H1 (cell line): ENCODE results near the gene COMMD7. TPM values are rescaled to one million over a fixed set of nuclear protein-coding genes. Genes with fewer than 3 reads are reported as not detected.
A peak's percentile ranks its signal among the peaks of the same experiment; 100 is the strongest.

Experiments
- CTCF ChIA-PET: fragments of 300-600 bp; sonication (Branson Sonifier 250); formaldehyde crosslinking; loops from one replicate; lab custom pipeline; 2021; ENCODE audit not compliant: partially characterized antibody; lab: Charles Lee
- POLR2A ChIA-PET: fragments of 300-600 bp; sonication (Branson Sonifier 250); formaldehyde crosslinking; loops from one replicate; lab custom pipeline; 2021; ENCODE audit warnings: inconsistent platforms; ENCODE audit not compliant: partially characterized antibody; lab: Charles Lee
- DNase-seq, 2 experiments: peaks; one replicate each; pipeline versions ENCODE4 v3.0.0 to v3.0.0-alpha.2; 2010 to 2022; ENCODE audit warnings: low spot score in 2 of 2, low read depth in 1 of 2, mixed read lengths in 1 of 2
- FAIRE-seq: peaks from 2 replicates; lab custom pipeline; 2011; peaks lifted over from hg19 to GRCh38; lab: Jason Lieb, UNC
- H2AFZ ChIP-seq: 2 replicates; pipeline ENCODE4 v1.8.1; 2012; ENCODE audit warnings: low read length, inconsistent platforms
- H2AK5ac ChIP-seq: 2 replicates; pipeline ENCODE4 v1.6.1; 2013; ENCODE audit warnings: low read depth, low read length
- H2BK120ac ChIP-seq: replicated peaks from 2 replicates; pipeline ENCODE3; 2013; ENCODE audit warnings: low read depth, low read length, inconsistent platforms
- H2BK12ac ChIP-seq: 2 replicates; pipeline ENCODE4 v1.6.1; 2013; ENCODE audit warnings: low read depth, low read length
- H2BK15ac ChIP-seq: 2 replicates; pipeline ENCODE4 v1.6.1; 2013; ENCODE audit warnings: low read length
- H2BK20ac ChIP-seq: 2 replicates; pipeline ENCODE4 v1.6.1; 2013; ENCODE audit warnings: low read length
- H2BK5ac ChIP-seq: 2 replicates; pipeline ENCODE4 v1.6.1; 2013; ENCODE audit warnings: low read depth, low read length
- H3K14ac ChIP-seq: 2 replicates; pipeline ENCODE4 v1.6.1; 2013; ENCODE audit warnings: inconsistent platforms; ENCODE audit not compliant: insufficient read length
- H3K18ac ChIP-seq: 2 replicates; pipeline ENCODE4 v1.6.1; 2013; ENCODE audit warnings: low read length; ENCODE audit errors: extremely low read depth
- H3K23ac ChIP-seq: 2 replicates; pipeline ENCODE4 v1.6.1; 2013; ENCODE audit warnings: inconsistent platforms; ENCODE audit not compliant: insufficient read length
- H3K23me2 ChIP-seq: 2 replicates; pipeline ENCODE4 v1.6.1; 2013; ENCODE audit warnings: low read depth, low read length
- H3K27ac ChIP-seq: 2 replicates; pipeline ENCODE4 v1.6.1; 2011; ENCODE audit warnings: low read depth, low read length, inconsistent platforms
- H3K27me3 ChIP-seq, 4 experiments: replicated peaks in 1 of 4; 1 replicate in 1 of 4; 2 replicates in 3 of 4; pipeline versions ENCODE4 v1.6.1 to v1.8.1; 2011 to 2013; ENCODE audit warnings: low read length in 3 of 4, mild to moderate bottlenecking in 3 of 4, inconsistent platforms in 2 of 4, mixed read lengths in 2 of 4, moderate library complexity in 1 of 4; ENCODE audit not compliant: control insufficient read depth in 3 of 4, insufficient read depth in 3 of 4; ENCODE audit errors: extremely low read depth in 1 of 4
- H3K36me3 ChIP-seq, 4 experiments: 2 replicates each; pipeline versions ENCODE4 v1.6.1 to v1.8.1; 2011 to 2013; ENCODE audit warnings: mild to moderate bottlenecking in 4 of 4, low read length in 3 of 4, moderate library complexity in 2 of 4, control low read depth in 1 of 4, inconsistent platforms in 1 of 4; ENCODE audit not compliant: insufficient read depth in 4 of 4, control insufficient read depth in 2 of 4
- H3K4ac ChIP-seq: replicated peaks from 2 replicates; pipeline ENCODE3; 2013; ENCODE audit warnings: low read length, low read depth, mixed read lengths, inconsistent platforms; ENCODE audit not compliant: insufficient read length
- H3K4me1 ChIP-seq, 4 experiments: replicated peaks in 1 of 4; 1 replicate in 1 of 4; 2 replicates in 3 of 4; pipeline versions ENCODE4 v1.6.1 to v1.8.1; 2011 to 2013; ENCODE audit warnings: low read length in 3 of 4, inconsistent platforms in 2 of 4, mixed read lengths in 1 of 4; ENCODE audit not compliant: insufficient read depth in 4 of 4, control insufficient read depth in 3 of 4
- H3K4me2 ChIP-seq, 2 experiments: 2 replicates each; pipeline versions ENCODE4 v1.6.1 to v1.8.1; 2011 to 2013; ENCODE audit warnings: low read depth in 2 of 2, low read length in 2 of 2, control low read depth in 1 of 2, inconsistent platforms in 1 of 2, mild to moderate bottlenecking in 1 of 2; ENCODE audit not compliant: insufficient read depth in 1 of 2
- H3K4me3 ChIP-seq, 4 experiments: fragments of 200-600, 300-600 bp in 1 of 4; sonication (generic), shearing (Covaris generic), sonication (Bioruptor Twin) in 1 of 4; 2 replicates each; pipeline versions ENCODE4 v1.5.1 to v1.8.1; 2011 to 2016; ENCODE audit warnings: low read length in 4 of 4, low read depth in 3 of 4, control low read depth in 2 of 4, inconsistent platforms in 2 of 4, mild to moderate bottlenecking in 2 of 4, mixed read lengths in 1 of 4, moderate library complexity in 1 of 4; ENCODE audit not compliant: insufficient read depth in 2 of 4; ENCODE audit errors: extremely low read depth in 1 of 4
- H3K56ac ChIP-seq: replicated peaks from 2 replicates; pipeline ENCODE3; 2013; ENCODE audit warnings: low read depth, mild to moderate bottlenecking, mixed read lengths, low read length, inconsistent platforms; ENCODE audit not compliant: insufficient read length
- H3K79me1 ChIP-seq: 2 replicates; pipeline ENCODE4 v1.6.1; 2013; ENCODE audit warnings: low read depth, low read length, control low read depth
- H3K79me2 ChIP-seq, 2 experiments: 2 replicates each; pipeline versions ENCODE4 v1.6.1 to v1.8.1; 2012 to 2013; ENCODE audit warnings: low read length in 2 of 2, mild to moderate bottlenecking in 2 of 2, inconsistent platforms in 1 of 2; ENCODE audit not compliant: insufficient read depth in 2 of 2, control insufficient read depth in 1 of 2
- H3K9ac ChIP-seq, 4 experiments: replicated peaks in 1 of 4; 1 replicate in 1 of 4; 2 replicates in 3 of 4; pipeline versions ENCODE4 v1.6.1 to v1.8.1; 2011 to 2013; ENCODE audit warnings: low read depth in 3 of 4, low read length in 3 of 4, control low read depth in 2 of 4, mild to moderate bottlenecking in 2 of 4, moderate library complexity in 2 of 4, inconsistent platforms in 1 of 4; ENCODE audit errors: extremely low read depth in 1 of 4
- H3K9me3 ChIP-seq, 2 experiments: 2 replicates each; pipeline versions ENCODE4 v1.6.1 to v1.8.1; 2012 to 2013; ENCODE audit warnings: mild to moderate bottlenecking in 2 of 2, moderate library complexity in 2 of 2, control low read depth in 1 of 2, inconsistent platforms in 1 of 2, low read depth in 1 of 2, low read length in 1 of 2, mixed read lengths in 1 of 2; ENCODE audit not compliant: insufficient read depth in 2 of 2
- H4K20me1 ChIP-seq, 2 experiments: replicated peaks in 1 of 2; 2 replicates each; pipeline versions ENCODE3 to v1.8.1; 2011 to 2013; ENCODE audit warnings: inconsistent platforms in 2 of 2, low read length in 2 of 2, mild to moderate bottlenecking in 1 of 2; ENCODE audit not compliant: insufficient read depth in 2 of 2, control insufficient read depth in 1 of 2
- H4K5ac ChIP-seq: 2 replicates; pipeline ENCODE4 v1.6.1; 2013; ENCODE audit warnings: low read length, low read depth, mixed read lengths, inconsistent platforms; ENCODE audit not compliant: insufficient read length
- H4K8ac ChIP-seq: 2 replicates; pipeline ENCODE4 v1.8.0; 2013; ENCODE audit warnings: mild to moderate bottlenecking, moderate library complexity, low read length, inconsistent platforms; ENCODE audit not compliant: insufficient read depth; ENCODE audit errors: extremely low read depth
- H4K91ac ChIP-seq: replicated peaks from 2 replicates; pipeline ENCODE3; 2013; ENCODE audit warnings: low read length, mixed read lengths, inconsistent platforms; ENCODE audit not compliant: insufficient read length
- BRCA1 ChIP-seq: IDR thresholded peaks from 2 replicates; pipeline ENCODE4 v1.6.1; 2012; ENCODE audit warnings: low read depth, low read length, improper control_type of control experiment
- CHD2 ChIP-seq: IDR thresholded peaks from 2 replicates; pipeline ENCODE4 v1.6.1; 2012; ENCODE audit warnings: low read length, improper control_type of control experiment
- E2F6 ChIP-seq: IDR thresholded peaks from 2 replicates; pipeline ENCODE4 v1.6.1; 2012; ENCODE audit warnings: inconsistent platforms
- HDAC6 ChIP-seq: IDR thresholded peaks from one replicate; pipeline ENCODE4 v1.7.1; 2012; ENCODE audit warnings: low read depth, mild to moderate bottlenecking, inconsistent platforms, low read length, moderate library complexity
- KDM4A ChIP-seq: IDR thresholded peaks from one replicate; pipeline ENCODE4 v1.7.1; 2012; ENCODE audit warnings: low read depth, mild to moderate bottlenecking, moderate library complexity, low read length, inconsistent platforms; ENCODE audit not compliant: severe bottlenecking
- NRF1 ChIP-seq: IDR thresholded peaks from 2 replicates; pipeline ENCODE4 v1.6.1; 2011; ENCODE audit warnings: mild to moderate bottlenecking, low read depth, low read length, improper control_type of control experiment
- POLR2A ChIP-seq, 2 experiments: IDR thresholded peaks; 1 replicate in 1 of 2; 2 replicates in 1 of 2; pipeline ENCODE4 v1.6.1; 2011; ENCODE audit warnings: low read depth in 2 of 2, low read length in 2 of 2, mild to moderate bottlenecking in 2 of 2; ENCODE audit errors: control extremely low read depth in 1 of 2
- SP2 ChIP-seq: IDR thresholded peaks from 2 replicates; pipeline ENCODE4 v1.6.1; 2012; ENCODE audit warnings: mild to moderate bottlenecking, low read length, inconsistent platforms
- SRF ChIP-seq: IDR thresholded peaks from 2 replicates; pipeline ENCODE4 v1.6.1; 2011; ENCODE audit warnings: mild to moderate bottlenecking, low read depth, low read length, moderate library complexity
- WGBS, 2 experiments: shearing (Covaris generic) in 1 of 2; methylation state at CpG; one replicate each; pipeline versions ENCODE4 v1.1.6 to v1.1.7; 2013 to 2015; ENCODE audit warnings: low lambda C conversion rate in 2 of 2, mixed read lengths in 2 of 2, inconsistent platforms in 1 of 2, low coverage in 1 of 2, missing lambda C conversion rate in 1 of 2; ENCODE audit not compliant: insufficient replicate concordance in 2 of 2, insufficient coverage in 1 of 2, insufficient read length in 1 of 2; ENCODE audit errors: extremely low coverage in 1 of 2, missing lambda C conversion rate in 1 of 2; 5-methylcytosine and 5-hydroxymethylcytosine counted together
- polyA plus RNA-seq, 7 experiments: library from polyadenylated mRNA; depleted of rRNA in 3 of 7; stranded (reverse) in 5 of 7; unstranded in 2 of 7; fragments of >200 nt in 5 of 7; fragments of 200-250 nt in 2 of 7; gene quantifications; 1 replicate in 5 of 7; 2 replicates in 1 of 7; 4 replicates in 1 of 7; pipeline versions ENCODE4 v1.2.1 to v1.2.3, GENCODE V29; 2011 to 2013; ENCODE audit warnings: missing spikeins in 2 of 7, mixed read lengths in 2 of 7
- total RNA-seq: library from RNA; stranded (reverse); fragmentation: NEBNext Ultra II Directional; extraction: Animal tissue kit (Norgen Biotek cat#: 25700); gene quantifications from 2 replicates; pipeline ENCODE4 v1.2.1, GENCODE V29; 2021

COMMD7 gene
- total and polyA plus RNA-seq, 2 of the 8 experiments (the other 6 are each of a cell fraction or from before 2014, with no cell fraction given): 39.4 to 48.9 TPM

GRCh38 chr20:32777177-32777956 lies 34.1 kb upstream of the COMMD7 start:
- FAIRE-seq (no peak), DNase-seq (no peak)
- TF ChIP-seq E2F6: no peak
- TF ChIP-seq BRCA1: no peak
- no peak for TF ChIP-seq HDAC6
- no peak for TF ChIP-seq SRF
- no peak for TF ChIP-seq SP2
- TF ChIP-seq NRF1: no peak
- no peak for TF ChIP-seq CHD2
- TF ChIP-seq POLR2A (IDR thresholded peaks at IDR 0.05; ENCODE audit: control extremely low read depth in 1 of 2, low read depth in 2 of 2, low read length in 2 of 2): no peak
- no peak for TF ChIP-seq KDM4A
- Histone ChIP-seq H3K4me2 (peak overlapping the region; percentile 9 to 31; a peak in 3 of 4 replicates), H3K4me3 (no peak overlapping the region), H3K56ac (no peak overlapping the region), H4K91ac (no peak overlapping the region), H3K18ac (no peak overlapping the region; the same call in 1 of the 2 replicates), H3K36me3 (peaks cover 21 to 92% (median 31%) of the 10 kb centered on the region in 4 experiments), H2AK5ac (no peak overlapping the region), H2BK20ac (no peak overlapping the region), H3K27ac (no peak overlapping the region; the same call in 1 of the 2 replicates), H2AFZ (no peak overlapping the region), H3K9ac (no peak overlapping the region), H2BK120ac (no peak overlapping the region), H4K5ac (no peak overlapping the region), H3K27me3 (no peaks in the 10 kb centered on the region), H3K4ac (no peak overlapping the region), H3K23me2 (no peaks in the 10 kb centered on the region), H4K20me1 (peaks cover 65 to 68% of the 10 kb centered on the region in 2 experiments), H4K8ac (no peak overlapping the region), H3K9me3 (no peaks in the 10 kb centered on the region), H3K23ac (no peak overlapping the region), H2BK5ac (no peak overlapping the region), H3K14ac (no peak overlapping the region), H3K79me1 (peaks cover 7% of the 10 kb centered on the region), H2BK12ac (no peak overlapping the region), H2BK15ac (no peak overlapping the region), H3K4me1 (peaks cover 24 to 50% (median 34%) of the 10 kb centered on the region in 4 experiments), H3K79me2 (peaks cover 46 to 100% of the 10 kb centered on the region in 2 experiments)
- WGBS, 2 experiments: 87% methylated on average over 8 of the region's 8 CpGs; no CpG with 5 or more reads in 1 of the 2 experiments
- CTCF ChIA-PET: interaction anchor here (0.6 to 9.4 kb wide), 28 partner anchors 9 to 116 kb away, joined by 3 to 221 read pairs (median 8); partner anchors contain the start of genes C20orf203, COMMD7 and EFCAB8
- POLR2A ChIA-PET: interaction anchor here (1.0 to 9.3 kb wide), 18 partner anchors 11 to 104 kb away, joined by 3 to 209 read pairs (median 6); partner anchors contain the start of genes C20orf203, COMMD7 and DNMT3B
